ENCODE measurements around the gene TRAPPC5. TPM values are rescaled to one million over a fixed set of nuclear protein-coding genes. Genes with fewer than 3 reads are reported as not detected.

TRAPPC5 gene
- total and polyA plus RNA-seq, 4 donors, result 29.8 to 224 (median 125) TPM

DNA sequence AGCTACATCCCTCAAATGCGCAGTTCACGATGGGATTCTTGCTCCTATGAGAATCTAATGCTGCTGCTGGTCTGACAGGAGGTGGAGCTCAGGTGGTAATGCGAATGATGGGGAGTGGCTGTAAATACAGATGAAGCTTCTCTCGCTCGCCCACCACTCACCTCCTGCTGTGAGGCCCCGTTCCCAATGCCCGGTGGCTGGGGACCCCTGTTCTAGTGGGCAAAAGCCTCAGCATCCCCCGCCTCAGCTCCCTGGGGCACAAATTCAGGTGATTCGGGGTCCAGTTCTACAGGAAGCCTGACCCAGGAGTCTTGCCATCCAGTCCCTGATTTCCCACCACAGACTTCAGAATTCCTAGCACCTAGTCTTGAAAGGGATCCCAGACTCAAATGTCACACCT is 8.1 kb upstream of the TRAPPC5 start:
- WGBS, 2 donors, result 55 to 57% methylated on average over 9 of the region's 9 CpGs
- ATAC-seq (ENCODE audit: insufficient read depth, low FRiP score) (no peak), DNase-seq (no peak)
- H3K4me1 ChIP-seq (ENCODE audit: control insufficient read depth in 5 of 5, insufficient read depth in 5 of 5, low read length in 5 of 5), result peaks cover 0 to 4% (median 0%) of the 10 kb centered on the region in 5 donors
- H3K27ac ChIP-seq (ENCODE audit: low read depth in 1 of 2, low read length in 1 of 2), result no peak overlapping the region
- peaks cover 0 to 2% (median 0%) of the 10 kb centered on the region in 4 donors for H3K9me3 ChIP-seq (ENCODE audit: control insufficient read depth in 4 of 4, insufficient read depth in 3 of 4, low read length in 3 of 4)
- no peak overlapping the region for H3K9ac ChIP-seq (ENCODE audit: insufficient read depth in 1 of 2, low read length in 2 of 2)
- TF ChIP-seq, protein P1, sequence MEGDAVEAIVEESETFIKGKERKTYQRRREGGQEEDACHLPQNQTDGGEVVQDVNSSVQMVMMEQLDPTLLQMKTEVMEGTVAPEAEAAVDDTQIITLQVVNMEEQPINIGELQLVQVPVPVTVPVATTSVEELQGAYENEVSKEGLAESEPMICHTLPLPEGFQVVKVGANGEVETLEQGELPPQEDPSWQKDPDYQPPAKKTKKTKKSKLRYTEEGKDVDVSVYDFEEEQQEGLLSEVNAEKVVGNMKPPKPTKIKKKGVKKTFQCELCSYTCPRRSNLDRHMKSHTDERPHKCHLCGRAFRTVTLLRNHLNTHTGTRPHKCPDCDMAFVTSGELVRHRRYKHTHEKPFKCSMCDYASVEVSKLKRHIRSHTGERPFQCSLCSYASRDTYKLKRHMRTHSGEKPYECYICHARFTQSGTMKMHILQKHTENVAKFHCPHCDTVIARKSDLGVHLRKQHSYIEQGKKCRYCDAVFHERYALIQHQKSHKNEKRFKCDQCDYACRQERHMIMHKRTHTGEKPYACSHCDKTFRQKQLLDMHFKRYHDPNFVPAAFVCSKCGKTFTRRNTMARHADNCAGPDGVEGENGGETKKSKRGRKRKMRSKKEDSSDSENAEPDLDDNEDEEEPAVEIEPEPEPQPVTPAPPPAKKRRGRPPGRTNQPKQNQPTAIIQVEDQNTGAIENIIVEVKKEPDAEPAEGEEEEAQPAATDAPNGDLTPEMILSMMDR (IDR thresholded peaks at IDR 0.05; ENCODE audit: control extremely low read depth, extremely low read depth), result no peak
- H3K36me3 ChIP-seq (ENCODE audit: control insufficient read depth in 4 of 4, insufficient read depth in 4 of 4, low read length in 4 of 4), result no peaks in the 10 kb centered on the region
- no peak overlapping the region for H3K4me3 ChIP-seq
- H3K27me3 ChIP-seq (ENCODE audit: control insufficient read depth in 3 of 3, insufficient read depth in 3 of 3, low read length in 2 of 3), result peaks cover 10 to 30% (median 11%) of the 10 kb centered on the region in 3 donors

GRCh38 chr19:7674010-7675005 is 6.3 kb upstream of the TRAPPC5 start:
- H3K27ac ChIP-seq (ENCODE audit: low read depth in 1 of 2, low read length in 1 of 2), result no peak overlapping the region
- peaks cover 0 to 4% (median 0%) of the 10 kb centered on the region in 5 donors for H3K4me1 ChIP-seq (ENCODE audit: control insufficient read depth in 5 of 5, insufficient read depth in 5 of 5, low read length in 5 of 5)
- whole genome bisulfite sequencing, 2 donors, result 35 to 52% methylated on average over 16 to 21 of the region's 21 CpGs
- peak; percentile 84 for ATAC-seq (ENCODE audit: insufficient read depth, low FRiP score)
- H3K9ac ChIP-seq (ENCODE audit: insufficient read depth in 1 of 2, low read length in 2 of 2), result no peak overlapping the region
- DNase-seq, result peak; percentile 36 to 51 (median 41)
- H3K9me3 ChIP-seq (ENCODE audit: control insufficient read depth in 4 of 4, insufficient read depth in 3 of 4, low read length in 3 of 4), result peaks cover 0 to 2% (median 0%) of the 10 kb centered on the region in 4 donors
- H3K36me3 ChIP-seq (ENCODE audit: control insufficient read depth in 4 of 4, insufficient read depth in 4 of 4, low read length in 4 of 4), result no peaks in the 10 kb centered on the region
- no peak overlapping the region for H3K4me3 ChIP-seq
- peaks cover 10 to 30% (median 14%) of the 10 kb centered on the region in 3 donors for H3K27me3 ChIP-seq (ENCODE audit: control insufficient read depth in 3 of 3, insufficient read depth in 3 of 3, low read length in 2 of 3)
- TF ChIP-seq, protein P1 (IDR thresholded peaks at IDR 0.05; ENCODE audit: control extremely low read depth, extremely low read depth), result no peak

DNA sequence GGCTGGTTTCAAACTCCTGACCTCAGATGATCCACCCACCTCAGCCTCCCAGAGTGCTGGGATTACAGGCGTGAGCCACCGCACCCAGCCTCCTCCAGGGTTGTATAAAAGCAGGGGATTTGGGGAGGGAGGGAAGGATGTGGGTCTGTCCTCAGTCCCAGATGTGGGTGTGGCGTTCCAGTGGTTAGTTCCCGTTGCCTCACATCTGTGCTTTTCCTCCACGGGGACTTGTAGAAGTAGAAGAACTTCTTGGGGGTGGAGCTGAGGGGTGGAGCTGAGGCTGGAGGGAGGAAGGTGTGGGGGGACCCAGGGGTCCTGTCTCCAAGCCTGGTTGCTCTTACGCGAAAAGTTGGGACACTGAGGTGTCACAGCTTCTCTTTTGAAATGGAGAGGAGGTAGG is 4.3 kb upstream of the TRAPPC5 start:
- no peak overlapping the region for H3K4me3 ChIP-seq
- peaks cover 0 to 3% (median 0%) of the 10 kb centered on the region in 4 donors for H3K36me3 ChIP-seq (ENCODE audit: control insufficient read depth in 4 of 4, insufficient read depth in 4 of 4, low read length in 4 of 4)
- no peak for ATAC-seq (ENCODE audit: insufficient read depth, low FRiP score)
- TF ChIP-seq, protein P1 (IDR thresholded peaks at IDR 0.05; ENCODE audit: control extremely low read depth, extremely low read depth), result no peak
- peak overlapping the region in 1 of 2 donors; percentile 10 for H3K27ac ChIP-seq (ENCODE audit: low read depth in 1 of 2, low read length in 1 of 2)
- peaks cover 0 to 3% (median under 1%) of the 10 kb centered on the region in 5 donors for H3K4me1 ChIP-seq (ENCODE audit: control insufficient read depth in 5 of 5, insufficient read depth in 5 of 5, low read length in 5 of 5)
- no peak overlapping the region for H3K9ac ChIP-seq (ENCODE audit: insufficient read depth in 1 of 2, low read length in 2 of 2)
- H3K9me3 ChIP-seq (ENCODE audit: control insufficient read depth in 4 of 4, insufficient read depth in 3 of 4, low read length in 3 of 4), result peaks cover 0 to 2% (median 0%) of the 10 kb centered on the region in 4 donors
- DNase-seq, result no peak
- peaks cover 6 to 18% (median 10%) of the 10 kb centered on the region in 3 donors for H3K27me3 ChIP-seq (ENCODE audit: control insufficient read depth in 3 of 3, insufficient read depth in 3 of 3, low read length in 2 of 3)
- 11 to 18% methylated on average over 7 of the region's 7 CpGs for WGBS, 2 donors

Measured in lung (tissue), 12 donors.